ENCODE results near the gene ANOS1.
"Not testable (repeated sequence)": the region's sequence is repeated elsewhere in the genome, so short reads cannot be mapped to it uniquely, and the experiment has no call there.

GRCh38 chrX:8758706-8759105 lies 26.8 kb upstream of the ANOS1 start:
- not testable (repeated sequence) for TF ChIP-seq CTCF (IDR thresholded peaks at IDR 0.05); POLR2AphosphoS5 (IDR thresholded peaks at IDR 0.05; ENCODE audit: low read depth, low read length)

All from Panc1 (cell line).